Peyer's patch (tissue), 4 donors: ENCODE results near the gene STK38L.

Experiments used
- CTCF ChIP-seq, 6 experiments: fragments of 450-650 bp in 4 of 6; fragments of 200-600 bp in 2 of 6; sonication (generic) in 1 of 6; IDR thresholded peaks; one replicate each; pipeline ENCODE4 v1.5.1; 2017 to 2019; ENCODE audit warnings: antibody characterized with exemption in 6 of 6, mild to moderate bottlenecking in 3 of 6, moderate library complexity in 1 of 6
- POLR2A ChIP-seq, 2 donors: fragments of 450-650 bp; IDR thresholded peaks; one replicate each; pipeline ENCODE4 v1.5.1; 2017; ENCODE audit warnings: antibody characterized with exemption in 2 of 2, mild to moderate bottlenecking in 2 of 2, moderate library complexity in 2 of 2

GRCh38 chr12:27355486-27355885, 111.4 kb downstream of the STK38L start:
- TF ChIP-seq CTCF (IDR thresholded peaks at IDR 0.05) (no peak), POLR2A (IDR thresholded peaks at IDR 0.05) (no peak)
